K562 (cell line): ENCODE data around the gene PCNX3. TPM values are rescaled to one million over a fixed set of nuclear protein-coding genes. Genes with fewer than 3 reads are reported as not detected.

ENCODE experiments used
- ATAC-seq: fragments of 200-7000 bp; cut with Tn5 transposase; 3 replicates; pipeline ENCODE4 v1.9.1; 2020; ENCODE audit warnings: moderate library complexity
- BruUV-seq: library from RNA; stranded (reverse); fragments of 400-500 nt; replicated peaks from 2 replicates; lab custom pipeline; 2021; lab: Mats Ljungman, UMichigan
- CTCF ChIA-PET: fragments of 300-600 bp; formaldehyde crosslinking; extraction: SDS; loops from one replicate; lab custom pipeline; 2021; ENCODE audit warnings: low intra/inter-chr PET ratio; lab: Yijun Ruan, JAX
- POLR2A ChIA-PET: fragments of 300-600, 350-650 bp; sonication (Branson Sonifier 250); formaldehyde crosslinking; extraction: SDS; loops from one replicate; lab custom pipeline; 2021; ENCODE audit warnings: antibody characterized with exemption, inconsistent platforms; lab: Yijun Ruan, JAX
- DNase-seq, 4 experiments: peaks; one replicate each; pipeline versions ENCODE4 v3.0.0 to v3.0.0-alpha.2; 2011 to 2018; ENCODE audit warnings: low spot score in 3 of 4, mixed read lengths in 3 of 4; ENCODE audit errors: extremely low read depth in 1 of 4
- FAIRE-seq: peaks from 2 replicates; lab custom pipeline; 2011; peaks lifted over from hg19 to GRCh38; lab: Jason Lieb, UNC
- H2AFZ ChIP-seq: 2 replicates; pipeline ENCODE4 v1.6.0; 2011; ENCODE audit warnings: low read depth, low read length, control low read depth, inconsistent platforms
- H3K27ac ChIP-seq: fragments of 200-600 bp; 3 replicates; pipeline ENCODE4 v1.8.0; 2011; ENCODE audit warnings: low read depth, mild to moderate bottlenecking, control low read depth, inconsistent platforms, low read length, moderate library complexity, mixed read lengths; ENCODE audit errors: extremely low read depth
- H3K27me3 ChIP-seq, 2 experiments: fragments of 300-600 bp in 1 of 2; 2 replicates in 1 of 2; 3 replicates in 1 of 2; pipeline versions ENCODE4 v1.6.0 to v1.8.0; 2011; ENCODE audit warnings: inconsistent platforms in 2 of 2, low read length in 2 of 2, mild to moderate bottlenecking in 1 of 2, mixed read lengths in 1 of 2, moderate library complexity in 1 of 2; ENCODE audit not compliant: control insufficient read depth in 2 of 2, insufficient read depth in 2 of 2
- H3K36me3 ChIP-seq: fragments of 300-600 bp; 3 replicates; pipeline ENCODE4 v1.8.0; 2011; ENCODE audit warnings: mild to moderate bottlenecking, low read length, inconsistent platforms; ENCODE audit not compliant: control insufficient read depth, insufficient read depth
- H3K4me1 ChIP-seq, 2 experiments: fragments of 200-600 bp in 1 of 2; replicated peaks in 1 of 2; 2 replicates in 1 of 2; 3 replicates in 1 of 2; pipeline versions ENCODE4 v1.5.1 to v1.8.0; 2011; ENCODE audit warnings: inconsistent platforms in 2 of 2, low read length in 2 of 2, mild to moderate bottlenecking in 1 of 2, mixed read lengths in 1 of 2, moderate library complexity in 1 of 2; ENCODE audit not compliant: control insufficient read depth in 2 of 2, insufficient read depth in 2 of 2
- H3K4me2 ChIP-seq: 2 replicates; pipeline ENCODE4 v1.6.1; 2011; ENCODE audit warnings: low read length, control low read depth, inconsistent platforms, mixed read lengths; ENCODE audit not compliant: insufficient read depth
- H3K4me3 ChIP-seq: fragments of 200-600 bp; sonication (generic), shearing (Covaris generic); 2 replicates; pipeline ENCODE4 v1.5.1; 2016; ENCODE audit warnings: control low read depth, inconsistent platforms
- H3K79me2 ChIP-seq: fragments of 200-600 bp; 3 replicates; pipeline ENCODE4 v1.8.0; 2011; ENCODE audit warnings: low read length, inconsistent platforms; ENCODE audit not compliant: control insufficient read depth, insufficient read depth
- H3K9ac ChIP-seq, 2 experiments: 2 replicates each; pipeline versions ENCODE4 v1.6.0 to v1.6.1; 2011; ENCODE audit warnings: low read depth in 2 of 2, low read length in 2 of 2, control low read depth in 1 of 2, inconsistent platforms in 1 of 2, mild to moderate bottlenecking in 1 of 2, mixed read lengths in 1 of 2; ENCODE audit not compliant: insufficient read depth in 1 of 2
- H3K9me1 ChIP-seq: one replicate; pipeline ENCODE4 v1.6.0; 2011; ENCODE audit warnings: inconsistent platforms, mild to moderate bottlenecking, low read length, moderate library complexity; ENCODE audit not compliant: control insufficient read depth, insufficient read depth
- H3K9me3 ChIP-seq: replicated peaks from 2 replicates; pipeline ENCODE4 v1.5.1; 2011; ENCODE audit warnings: low read depth, low read length, inconsistent platforms; ENCODE audit not compliant: control insufficient read depth, insufficient read depth
- H4K20me1 ChIP-seq: replicated peaks from 2 replicates; pipeline ENCODE4 v1.6.1; 2011; ENCODE audit warnings: low read length, inconsistent platforms, mixed read lengths; ENCODE audit not compliant: control insufficient read depth, insufficient read depth
- CREBBP ChIP-seq: IDR thresholded peaks from one replicate; pipeline ENCODE4 v1.6.1; 2012; ENCODE audit warnings: low read depth, mild to moderate bottlenecking, control low read depth, inconsistent platforms, low read length
- EP400 ChIP-seq: fragments of 450-650 bp; IDR thresholded peaks from 2 replicates; pipeline ENCODE4 v1.6.1; 2017; ENCODE audit warnings: antibody characterized with exemption, mild to moderate bottlenecking, moderate library complexity
- NRF1 ChIP-seq, 2 experiments: fragments of 450-650 bp; IDR thresholded peaks in 1 of 2; conservative IDR thresholded peaks in 1 of 2; 2 replicates each; pipeline ENCODE4 v1.6.1; 2014; ENCODE audit warnings: mild to moderate bottlenecking in 2 of 2
- SIN3B ChIP-seq: fragments of 450-650 bp; IDR thresholded peaks from 2 replicates; pipeline ENCODE4 v1.6.1; 2017; ENCODE audit warnings: low read depth, mild to moderate bottlenecking, moderate library complexity
- SRSF9 ChIP-seq: fragments of 200-400 bp; formaldehyde crosslinking; IDR thresholded peaks from 2 replicates; pipeline ENCODE4 v1.6.1; 2017; ENCODE audit warnings: low read depth, low read length, borderline replicate concordance
- TOE1 ChIP-seq, 2 experiments: fragments of 450-650 bp in 1 of 2; sonication (generic) in 1 of 2; formaldehyde crosslinking in 1 of 2; IDR thresholded peaks; 2 replicates each; pipeline versions ENCODE4 v1.7.1 to v1.8.0; 2016 to 2022; ENCODE audit warnings: borderline replicate concordance in 2 of 2, mild to moderate bottlenecking in 2 of 2, antibody characterized with exemption in 1 of 2, inconsistent platforms in 1 of 2, low read depth in 1 of 2, missing genetic modification reagents in 1 of 2, moderate library complexity in 1 of 2
- ZNF184 ChIP-seq: sonication (generic); formaldehyde crosslinking; IDR thresholded peaks from 2 replicates; pipeline ENCODE4 v1.5.0; 2020; ENCODE audit warnings: missing genetic modification reagents
- ZNF695 ChIP-seq: fragments of 450-650 bp; formaldehyde crosslinking; IDR thresholded peaks from 2 replicates; pipeline ENCODE4 v1.4.0; 2020; ENCODE audit warnings: mild to moderate bottlenecking, moderate library complexity
- WGBS: fragments of 100-300 bp; shearing (Covaris generic); methylation state at CpG from one replicate; pipeline ENCODE4 v1.1.6; 2016; ENCODE audit warnings: low coverage, mixed read lengths; ENCODE audit not compliant: insufficient coverage; ENCODE audit errors: missing lambda C conversion rate; 5-methylcytosine and 5-hydroxymethylcytosine counted together
- in situ Hi-C: fragments of 300-500 bp; cut with MboI; formaldehyde crosslinking; loops from 4 replicates; pipeline ENCODE4 v1.15.0; 2018; ENCODE audit warnings: inconsistent platforms, mixed read lengths
- intact Hi-C: fragments of 100-400 bp; cut with micrococcal nuclease; formaldehyde crosslinking; loops from 2 replicates; pipeline ENCODE4 v1.14.2; 2022
- polyA plus RNA-seq, 8 experiments: library from polyadenylated mRNA; depleted of rRNA in 4 of 8; stranded (reverse) in 5 of 8; unstranded in 3 of 8; fragments of >200 nt; fragmentation: Nextera tagmentation in 2 of 8; fragmentation: Illumina TruSeq in 1 of 8; extraction: Ambion mirVana in 2 of 8; extraction: Trizol in 1 of 8; gene quantifications; 2 replicates each; pipeline versions ENCODE4 v1.2.1 to v1.2.3, GENCODE V29; 2011 to 2014; ENCODE audit warnings: inconsistent platforms in 1 of 8, missing spikeins in 1 of 8
- total RNA-seq, 7 experiments: library from RNA; depleted of rRNA in 6 of 7; stranded (reverse); fragments of >200 nt in 6 of 7; fragmentation: Illumina TruSeq in 2 of 7; extraction: Trizol in 2 of 7; gene quantifications; 2 replicates each; pipeline versions ENCODE4 v1.2.1 to v1.2.3, GENCODE V29; 2011 to 2021; ENCODE audit warnings: low replicate concordance in 1 of 7
- TF ChIP-seq, protein P1 (sequence below): fragments of 450-650 bp; formaldehyde crosslinking; IDR thresholded peaks from 2 replicates; pipeline ENCODE4 v1.4.0; 2022; ENCODE audit warnings: missing genetic modification characterization
- TF ChIP-seq, protein P2 (sequence below): fragments of 450-650 bp; IDR thresholded peaks from 2 replicates; pipeline ENCODE4 v1.6.1; 2016; ENCODE audit warnings: low read depth

PCNX3 gene
- total and polyA plus RNA-seq, 9 of the 15 experiments (the other 6 are each of a cell fraction or from before 2014, with no cell fraction given), result 0.11 to 47.8 (median 12.8) TPM

- Histone ChIP-seq H3K4me3 (peak within 1 kb of the TSS; percentile 88), H4K20me1 (peaks cover 6% of the 10 kb centered on the region), H3K9me3 (no peaks in the 10 kb centered on the region), H3K9me1 (peaks cover 5% of the 10 kb centered on the region), H3K36me3 (peaks cover 46% of the 10 kb centered on the region), H3K79me2 (peaks cover 63% of the 10 kb centered on the region), H2AFZ (peak within 1 kb of the TSS; percentile 65), H3K27ac (peak within 1 kb of the TSS; percentile 89), H3K27me3 (no peaks in the 10 kb centered on the region; a peak in 1 of 5 replicates), H3K4me2 (peak within 1 kb of the TSS; percentile 96), H3K9ac (peak within 1 kb of the TSS; percentile 76 to 95), H3K4me1 (peaks cover 57 to 93% of the 10 kb centered on the region in 2 experiments)
- DNase-seq, result peak; percentile 81 to 93 (median 91)
- BruUV-seq, result no TSS peak
- in situ Hi-C loops, result no loop called here
- ATAC-seq, result peak; percentile 45
- POLR2A ChIA-PET, result interaction anchor here (0.9 to 1.9 kb wide), 12 partner anchors 8 to 274 kb away, joined by 3 to 14 read pairs (median 4); partner anchors contain the start of genes MALAT1 and NEAT1
- WGBS, result under 1% methylated on average over 32 of the region's 69 CpGs
- intact Hi-C loops, result loop anchor here (1.0 to 2.0 kb wide), 2 partner anchors 39 to 63 kb away; partner anchors contain the start of genes MAP3K11 and SIPA1
- no peak for FAIRE-seq
- CTCF ChIA-PET, result interaction anchor here (0.5 to 6.5 kb wide), 2 partner anchors 35 to 300 kb away, joined by 3 to 63 read pairs; no protein-coding TSS in a partner anchor
- TF ChIP-seq, protein P1, sequence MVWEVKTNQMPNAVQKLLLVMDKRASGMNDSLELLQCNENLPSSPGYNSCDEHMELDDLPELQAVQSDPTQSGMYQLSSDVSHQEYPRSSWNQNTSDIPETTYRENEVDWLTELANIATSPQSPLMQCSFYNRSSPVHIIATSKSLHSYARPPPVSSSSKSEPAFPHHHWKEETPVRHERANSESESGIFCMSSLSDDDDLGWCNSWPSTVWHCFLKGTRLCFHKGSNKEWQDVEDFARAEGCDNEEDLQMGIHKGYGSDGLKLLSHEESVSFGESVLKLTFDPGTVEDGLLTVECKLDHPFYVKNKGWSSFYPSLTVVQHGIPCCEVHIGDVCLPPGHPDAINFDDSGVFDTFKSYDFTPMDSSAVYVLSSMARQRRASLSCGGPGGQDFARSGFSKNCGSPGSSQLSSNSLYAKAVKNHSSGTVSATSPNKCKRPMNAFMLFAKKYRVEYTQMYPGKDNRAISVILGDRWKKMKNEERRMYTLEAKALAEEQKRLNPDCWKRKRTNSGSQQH (CRISPR knock-in tag), result no peak
- no peak for TF ChIP-seq SRSF9
- 0 out of 2 replicates have a peak, but pooled peaks have one; percentile 4 for TF ChIP-seq TOE1 (IDR thresholded peaks at IDR 0.05; ENCODE audit: borderline replicate concordance)
- TF ChIP-seq TOE1 (CRISPR knock-in tag; IDR thresholded peaks at IDR 0.05; ENCODE audit: borderline replicate concordance, low read depth), result no peak
- peak; percentile 28; the same call in 1 of the 2 replicates for TF ChIP-seq SIN3B
- TF ChIP-seq NRF1 (conservative IDR thresholded peaks at IDR 0.05 in 1 of 2, IDR thresholded peaks at IDR 0.05 in 1 of 2), result peak in 1 of 2 experiments; percentile 39; a peak in 2 of 4 replicates
- peak; percentile 65; the same call in 1 of the 2 replicates for TF ChIP-seq ZNF695 (CRISPR knock-in tag)
- 0 out of 2 replicates have a peak, but pooled peaks have one; percentile 0 for TF ChIP-seq EP400
- TF ChIP-seq ZNF184 (CRISPR knock-in tag), result no peak
- no peak for TF ChIP-seq CREBBP
- TF ChIP-seq, protein P2, sequence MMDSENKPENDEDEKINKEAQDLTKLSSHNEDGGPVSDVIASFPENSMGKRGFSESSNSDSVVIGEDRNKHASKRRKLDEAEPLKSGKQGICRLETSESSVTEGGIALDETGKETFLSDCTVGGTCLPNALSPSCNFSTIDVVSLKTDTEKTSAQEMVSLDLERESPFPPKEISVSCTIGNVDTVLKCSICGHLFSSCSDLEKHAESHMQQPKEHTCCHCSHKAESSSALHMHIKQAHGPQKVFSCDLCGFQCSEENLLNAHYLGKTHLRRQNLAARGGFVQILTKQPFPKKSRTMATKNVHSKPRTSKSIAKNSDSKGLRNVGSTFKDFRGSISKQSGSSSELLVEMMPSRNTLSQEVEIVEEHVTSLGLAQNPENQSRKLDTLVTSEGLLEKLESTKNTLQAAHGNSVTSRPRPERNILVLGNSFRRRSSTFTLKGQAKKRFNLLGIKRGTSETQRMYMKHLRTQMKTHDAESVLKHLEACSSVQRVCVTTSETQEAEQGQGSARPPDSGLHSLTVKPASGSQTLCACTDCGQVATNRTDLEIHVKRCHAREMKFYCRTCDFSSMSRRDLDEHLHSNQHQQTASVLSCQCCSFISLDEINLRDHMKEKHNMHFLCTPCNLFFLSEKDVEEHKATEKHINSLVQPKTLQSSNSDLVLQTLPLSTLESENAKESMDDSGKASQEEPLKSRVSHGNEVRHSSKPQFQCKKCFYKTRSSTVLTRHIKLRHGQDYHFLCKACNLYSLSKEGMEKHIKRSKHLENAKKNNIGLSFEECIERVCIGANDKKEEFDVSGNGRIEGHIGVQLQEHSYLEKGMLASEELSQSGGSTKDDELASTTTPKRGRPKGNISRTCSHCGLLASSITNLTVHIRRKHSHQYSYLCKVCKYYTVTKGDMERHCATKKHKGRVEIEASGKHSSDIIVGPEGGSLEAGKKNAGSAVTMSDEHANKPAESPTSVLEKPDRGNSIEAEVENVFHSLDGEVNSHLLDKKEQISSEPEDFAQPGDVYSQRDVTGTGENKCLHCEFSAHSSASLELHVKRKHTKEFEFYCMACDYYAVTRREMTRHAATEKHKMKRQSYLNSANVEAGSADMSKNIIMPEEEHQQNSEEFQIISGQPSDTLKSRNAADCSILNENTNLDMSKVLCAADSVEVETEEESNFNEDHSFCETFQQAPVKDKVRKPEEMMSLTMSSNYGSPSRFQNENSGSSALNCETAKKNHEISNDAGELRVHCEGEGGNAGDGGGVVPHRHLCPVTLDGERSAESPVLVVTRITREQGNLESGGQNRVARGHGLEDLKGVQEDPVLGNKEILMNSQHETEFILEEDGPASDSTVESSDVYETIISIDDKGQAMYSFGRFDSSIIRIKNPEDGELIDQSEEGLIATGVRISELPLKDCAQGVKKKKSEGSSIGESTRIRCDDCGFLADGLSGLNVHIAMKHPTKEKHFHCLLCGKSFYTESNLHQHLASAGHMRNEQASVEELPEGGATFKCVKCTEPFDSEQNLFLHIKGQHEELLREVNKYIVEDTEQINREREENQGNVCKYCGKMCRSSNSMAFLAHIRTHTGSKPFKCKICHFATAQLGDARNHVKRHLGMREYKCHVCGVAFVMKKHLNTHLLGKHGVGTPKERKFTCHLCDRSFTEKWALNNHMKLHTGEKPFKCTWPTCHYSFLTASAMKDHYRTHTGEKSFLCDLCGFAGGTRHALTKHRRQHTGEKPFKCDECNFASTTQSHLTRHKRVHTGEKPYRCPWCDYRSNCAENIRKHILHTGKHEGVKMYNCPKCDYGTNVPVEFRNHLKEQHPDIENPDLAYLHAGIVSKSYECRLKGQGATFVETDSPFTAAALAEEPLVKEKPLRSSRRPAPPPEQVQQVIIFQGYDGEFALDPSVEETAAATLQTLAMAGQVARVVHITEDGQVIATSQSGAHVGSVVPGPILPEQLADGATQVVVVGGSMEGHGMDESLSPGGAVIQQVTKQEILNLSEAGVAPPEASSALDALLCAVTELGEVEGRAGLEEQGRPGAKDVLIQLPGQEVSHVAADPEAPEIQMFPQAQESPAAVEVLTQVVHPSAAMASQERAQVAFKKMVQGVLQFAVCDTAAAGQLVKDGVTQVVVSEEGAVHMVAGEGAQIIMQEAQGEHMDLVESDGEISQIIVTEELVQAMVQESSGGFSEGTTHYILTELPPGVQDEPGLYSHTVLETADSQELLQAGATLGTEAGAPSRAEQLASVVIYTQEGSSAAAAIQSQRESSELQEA, result no peak
These were observed 39.9 kb upstream of the PCNX3 start, which contains the start of gene EHBP1L1 for GRCh38 chr11:65575568-65576231. Gene EHBP1L1, plus strand, starts transcription at chr11:65576053. Its CDS starts 250 bp downstream, at chr11:65576303.
